GM12878 (cell line): ENCODE measurements around the gene TTF2. TPM values are rescaled to one million over a fixed set of nuclear protein-coding genes. Genes with fewer than 3 reads are reported as not detected.

Experiments
- ATAC-seq: fragments of 200-7000 bp; cut with Tn5 transposase; 3 replicates; pipeline ENCODE4 v1.9.1; 2020; ENCODE audit warnings: mild to moderate bottlenecking, moderate library complexity
- BruUV-seq: library from RNA; stranded (reverse); fragments of 400-500 nt; replicated peaks from 2 replicates; lab custom pipeline; 2021; lab: Mats Ljungman, UMichigan
- CTCF ChIA-PET: fragments of 300-600 bp; sonication (Branson Sonifier 250); formaldehyde crosslinking; extraction: SDS; loops from one replicate; lab custom pipeline; 2021; ENCODE audit warnings: inconsistent platforms; lab: Yijun Ruan, JAX
- POLR2A ChIA-PET: fragments of 350-600 bp; formaldehyde crosslinking; extraction: SDS; loops from one replicate; lab custom pipeline; 2021; ENCODE audit warnings: inconsistent platforms; lab: Charles Lee
- RAD21 ChIA-PET: fragments of 300-600 bp; sonication (Branson Sonifier 250); formaldehyde crosslinking; loops from one replicate; lab custom pipeline; 2023; ENCODE audit warnings: antibody characterized with exemption; ENCODE audit not compliant: unreplicated experiment; lab: Charles Lee
- SMC1A ChIA-PET: fragments of 300-600 bp; sonication (Branson Sonifier 250); formaldehyde crosslinking; loops from one replicate; lab custom pipeline; 2023; ENCODE audit not compliant: unreplicated experiment, uncharacterized antibody; lab: Charles Lee
- DNase-seq: peaks from one replicate; pipeline ENCODE4 v3.0.0-alpha.2; 2011; ENCODE audit warnings: low read depth, low spot score
- FAIRE-seq: peaks from 3 replicates; lab custom pipeline; 2011; peaks lifted over from hg19 to GRCh38; lab: Jason Lieb, UNC
- H2AFZ ChIP-seq: 2 replicates; pipeline ENCODE4 v1.6.0; 2011; ENCODE audit warnings: low read depth, low read length, control low read depth; ENCODE audit not compliant: control insufficient read depth
- H3K27ac ChIP-seq: 2 replicates; pipeline ENCODE4 v1.5.1; 2011; ENCODE audit warnings: control low read depth; ENCODE audit not compliant: control insufficient read depth, insufficient read depth
- H3K27me3 ChIP-seq, 2 experiments: replicated peaks in 1 of 2; 2 replicates each; pipeline versions ENCODE4 v1.6.0 to v1.6.1; 2011; ENCODE audit warnings: low read length in 1 of 2; ENCODE audit not compliant: control insufficient read depth in 2 of 2, insufficient read depth in 2 of 2
- H3K36me3 ChIP-seq, 2 experiments: 2 replicates each; pipeline ENCODE4 v1.5.1; 2011; ENCODE audit warnings: low read length in 1 of 2; ENCODE audit not compliant: control insufficient read depth in 2 of 2, insufficient read depth in 2 of 2
- H3K4me1 ChIP-seq: 2 replicates; pipeline ENCODE4 v1.6.1; 2011; ENCODE audit warnings: mild to moderate bottlenecking, low read length, moderate library complexity, mixed read lengths; ENCODE audit not compliant: control insufficient read depth, insufficient read depth
- H3K4me2 ChIP-seq: 2 replicates; pipeline ENCODE4 v1.6.0; 2011; ENCODE audit warnings: control low read depth; ENCODE audit not compliant: control insufficient read depth, insufficient read depth
- H3K4me3 ChIP-seq: fragments of 200-600 bp; sonication (generic); 2 replicates; pipeline ENCODE4 v1.5.1; 2016
- H3K79me2 ChIP-seq: 2 replicates; pipeline ENCODE4 v1.6.0; 2011; ENCODE audit warnings: low read length; ENCODE audit not compliant: control insufficient read depth, insufficient read depth
- H3K9ac ChIP-seq: 2 replicates; pipeline ENCODE4 v1.8.0; 2011; ENCODE audit warnings: low read length, control low read depth, mixed read lengths; ENCODE audit not compliant: control insufficient read depth, insufficient read depth
- H3K9me3 ChIP-seq: replicated peaks from 3 replicates; pipeline ENCODE4 v1.5.1; 2011; ENCODE audit warnings: mild to moderate bottlenecking, low read length; ENCODE audit not compliant: control insufficient read depth, insufficient read depth
- H4K20me1 ChIP-seq: 2 replicates; pipeline ENCODE4 v1.6.0; 2011; ENCODE audit not compliant: control insufficient read depth, insufficient read depth
- ATF7 ChIP-seq: fragments of 450-650 bp; IDR thresholded peaks from 2 replicates; pipeline ENCODE4 v1.6.1; 2016; ENCODE audit warnings: low read depth, mild to moderate bottlenecking
- BHLHE40 ChIP-seq, 2 experiments: fragments of 450-650 bp in 1 of 2; IDR thresholded peaks; 2 replicates each; pipeline ENCODE4 v1.6.1; 2011 to 2017; ENCODE audit warnings: low read depth in 2 of 2, borderline replicate concordance in 1 of 2, improper control_type of control experiment in 1 of 2, low read length in 1 of 2, mild to moderate bottlenecking in 1 of 2
- BMI1 ChIP-seq: fragments of 450-650 bp; IDR thresholded peaks from 2 replicates; pipeline ENCODE4 v1.6.1; 2016; ENCODE audit warnings: mild to moderate bottlenecking, moderate library complexity, borderline replicate concordance
- CHD4 ChIP-seq: fragments of 200-600 bp; sonication (generic); IDR thresholded peaks from 2 replicates; pipeline ENCODE4 v1.6.1; 2016; ENCODE audit warnings: mild to moderate bottlenecking
- CREM ChIP-seq: IDR thresholded peaks from 2 replicates; pipeline ENCODE4 v1.6.1; 2014; ENCODE audit warnings: antibody characterized with exemption, low read depth
- FOXM1 ChIP-seq: IDR thresholded peaks from 2 replicates; pipeline ENCODE4 v1.6.1; 2012; ENCODE audit warnings: low read depth, mild to moderate bottlenecking, inconsistent platforms, low read length, moderate library complexity
- IKZF1 ChIP-seq: fragments of 450-650 bp; conservative IDR thresholded peaks from 2 replicates; pipeline ENCODE4 v1.6.1; 2017; ENCODE audit warnings: antibody characterized with exemption, mild to moderate bottlenecking
- IRF4 ChIP-seq: IDR thresholded peaks from 2 replicates; pipeline ENCODE4 v1.6.1; 2011; ENCODE audit warnings: low read depth, low read length
- MTA2 ChIP-seq: fragments of 450-650 bp; IDR thresholded peaks from 2 replicates; pipeline ENCODE4 v1.6.1; 2016; ENCODE audit warnings: low read depth, mild to moderate bottlenecking, moderate library complexity
- POLR2AphosphoS2 ChIP-seq: IDR thresholded peaks from 2 replicates; pipeline ENCODE4 v1.6.1; 2011; ENCODE audit warnings: low read depth, mild to moderate bottlenecking, low read length, improper control_type of control experiment, moderate library complexity
- POLR2AphosphoS5 ChIP-seq: IDR thresholded peaks from 2 replicates; pipeline ENCODE4 v1.6.1; 2011; ENCODE audit warnings: mild to moderate bottlenecking, low read length, inconsistent platforms
- SP1 ChIP-seq: IDR thresholded peaks from one replicate; pipeline ENCODE4 v1.6.1; 2011; ENCODE audit warnings: low read depth, low read length
- ZBED1 ChIP-seq: IDR thresholded peaks from 2 replicates; pipeline ENCODE4 v1.6.1; 2016; ENCODE audit warnings: borderline replicate concordance
- ZNF217 ChIP-seq: fragments of 450-650 bp; IDR thresholded peaks from 2 replicates; pipeline ENCODE4 v1.6.1; 2017; ENCODE audit warnings: antibody characterized with exemption, mild to moderate bottlenecking
- WGBS: methylation state at CpG from one replicate; pipeline ENCODE4 v1.1.6; 2016; ENCODE audit warnings: low lambda C conversion rate; ENCODE audit not compliant: insufficient replicate concordance, insufficient coverage; ENCODE audit errors: missing lambda C conversion rate; 5-methylcytosine and 5-hydroxymethylcytosine counted together
- in situ Hi-C: fragments of 300-500 bp; cut with MboI; formaldehyde crosslinking; loops from 9 replicates; pipeline ENCODE4 v1.14.3; 2018; ENCODE audit warnings: mixed read lengths
- intact Hi-C: fragments of 100-400 bp; cut with micrococcal nuclease; formaldehyde crosslinking; loops from one replicate; pipeline ENCODE4 v1.14.2; 2022; ENCODE audit not compliant: unreplicated experiment
- polyA plus RNA-seq, 11 experiments: library from polyadenylated mRNA; depleted of rRNA in 4 of 11; unstranded in 6 of 11; stranded (reverse) in 5 of 11; fragments of >200 nt; fragmentation: Nextera tagmentation in 4 of 11; fragmentation: Illumina TruSeq in 1 of 11; extraction: Ambion mirVana in 4 of 11; extraction: Trizol in 1 of 11; gene quantifications; 1 replicate in 1 of 11; 2 replicates in 10 of 11; pipeline versions ENCODE4 v1.2.1 to v1.2.3, GENCODE V29; 2011 to 2016; ENCODE audit warnings: inconsistent platforms in 2 of 11, missing spikeins in 2 of 11, low read depth in 1 of 11
- total RNA-seq, 4 experiments: library from RNA; depleted of rRNA in 3 of 4; stranded (reverse); fragments of >200 nt in 3 of 4; fragmentation: Illumina TruSeq in 1 of 4; extraction: Trizol in 1 of 4; gene quantifications; 2 replicates each; pipeline versions ENCODE4 v1.2.1 to v1.2.3, GENCODE V29; 2013 to 2021
- TF ChIP-seq, protein P1 (sequence below): IDR thresholded peaks from 2 replicates; pipeline ENCODE4 v1.6.1; 2012; ENCODE audit warnings: improper control_type of control experiment, low read depth, low read length; ENCODE audit not compliant: insufficient replicate concordance
- TF ChIP-seq, protein P2 (sequence below): fragments of 450-650 bp; IDR thresholded peaks from 2 replicates; pipeline ENCODE4 v1.6.1; 2016; ENCODE audit warnings: mild to moderate bottlenecking

TTF2 gene
- total and polyA plus RNA-seq, 10 of the 15 experiments (the other 5 are each of a cell fraction or from before 2014, with no cell fraction given) = 17.7 to 134 (median 78.2) TPM

DNA sequence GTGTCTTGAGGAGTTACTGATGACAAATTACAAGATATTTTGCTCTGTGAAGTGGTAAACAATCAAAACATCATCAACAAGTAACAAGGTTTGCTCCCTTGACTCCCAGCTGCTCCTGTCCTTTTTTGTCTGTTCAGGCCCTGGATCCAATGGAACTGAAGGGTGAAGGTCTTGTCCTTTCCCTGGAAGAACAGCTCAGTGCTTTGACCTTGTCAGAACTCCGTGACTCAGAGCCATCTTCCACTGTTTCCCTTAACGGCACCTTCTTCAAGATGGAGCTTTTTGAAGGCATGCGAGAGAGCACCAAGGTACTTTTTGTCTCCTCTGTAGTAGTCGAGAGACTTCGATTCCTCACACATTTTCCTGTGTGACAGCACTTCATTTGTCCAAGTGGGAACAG lies 32.5 kb downstream of the TTF2 start:
- intact Hi-C loops (no loop called here), in situ Hi-C loops (no loop called here)
- ATAC-seq (no peak), DNase-seq (no peak), FAIRE-seq (no peak)
- Histone ChIP-seq H3K27me3 (no peaks in the 10 kb centered on the region), H3K9ac (no peak overlapping the region), H3K79me2 (no peaks in the 10 kb centered on the region), H3K4me1 (no peaks in the 10 kb centered on the region), H3K4me2 (no peak overlapping the region), H3K9me3 (no peaks in the 10 kb centered on the region), H2AFZ (no peak overlapping the region), H3K27ac (no peak overlapping the region), H3K4me3 (no peak overlapping the region), H4K20me1 (no peaks in the 10 kb centered on the region), H3K36me3 (peaks cover 17 to 55% of the 10 kb centered on the region in 2 experiments)
- BruUV-seq = no TSS peak
- ChIA-PET POLR2A (interaction anchor here (1.6 kb wide), 1 partner anchor 14 kb away, joined by 4 read pairs; no protein-coding TSS in a partner anchor), SMC1A (interaction anchor here (1.1 to 2.2 kb wide), 2 partner anchors 11 to 18 kb away, joined by 3 to 9 read pairs; no protein-coding TSS in a partner anchor), CTCF (interaction anchor here (1.0 to 5.1 kb wide), 6 partner anchors 21 to 192 kb away, joined by 3 to 44 read pairs (median 6); no protein-coding TSS in a partner anchor), RAD21 (interaction anchor here (1.1 to 2.9 kb wide), 2 partner anchors 23 to 36 kb away, joined by 3 to 6 read pairs; no protein-coding TSS in a partner anchor)
- WGBS = 99% methylated on average over 5 of the region's 5 CpGs
- TF ChIP-seq IRF4 = no peak
- TF ChIP-seq, protein P1, sequence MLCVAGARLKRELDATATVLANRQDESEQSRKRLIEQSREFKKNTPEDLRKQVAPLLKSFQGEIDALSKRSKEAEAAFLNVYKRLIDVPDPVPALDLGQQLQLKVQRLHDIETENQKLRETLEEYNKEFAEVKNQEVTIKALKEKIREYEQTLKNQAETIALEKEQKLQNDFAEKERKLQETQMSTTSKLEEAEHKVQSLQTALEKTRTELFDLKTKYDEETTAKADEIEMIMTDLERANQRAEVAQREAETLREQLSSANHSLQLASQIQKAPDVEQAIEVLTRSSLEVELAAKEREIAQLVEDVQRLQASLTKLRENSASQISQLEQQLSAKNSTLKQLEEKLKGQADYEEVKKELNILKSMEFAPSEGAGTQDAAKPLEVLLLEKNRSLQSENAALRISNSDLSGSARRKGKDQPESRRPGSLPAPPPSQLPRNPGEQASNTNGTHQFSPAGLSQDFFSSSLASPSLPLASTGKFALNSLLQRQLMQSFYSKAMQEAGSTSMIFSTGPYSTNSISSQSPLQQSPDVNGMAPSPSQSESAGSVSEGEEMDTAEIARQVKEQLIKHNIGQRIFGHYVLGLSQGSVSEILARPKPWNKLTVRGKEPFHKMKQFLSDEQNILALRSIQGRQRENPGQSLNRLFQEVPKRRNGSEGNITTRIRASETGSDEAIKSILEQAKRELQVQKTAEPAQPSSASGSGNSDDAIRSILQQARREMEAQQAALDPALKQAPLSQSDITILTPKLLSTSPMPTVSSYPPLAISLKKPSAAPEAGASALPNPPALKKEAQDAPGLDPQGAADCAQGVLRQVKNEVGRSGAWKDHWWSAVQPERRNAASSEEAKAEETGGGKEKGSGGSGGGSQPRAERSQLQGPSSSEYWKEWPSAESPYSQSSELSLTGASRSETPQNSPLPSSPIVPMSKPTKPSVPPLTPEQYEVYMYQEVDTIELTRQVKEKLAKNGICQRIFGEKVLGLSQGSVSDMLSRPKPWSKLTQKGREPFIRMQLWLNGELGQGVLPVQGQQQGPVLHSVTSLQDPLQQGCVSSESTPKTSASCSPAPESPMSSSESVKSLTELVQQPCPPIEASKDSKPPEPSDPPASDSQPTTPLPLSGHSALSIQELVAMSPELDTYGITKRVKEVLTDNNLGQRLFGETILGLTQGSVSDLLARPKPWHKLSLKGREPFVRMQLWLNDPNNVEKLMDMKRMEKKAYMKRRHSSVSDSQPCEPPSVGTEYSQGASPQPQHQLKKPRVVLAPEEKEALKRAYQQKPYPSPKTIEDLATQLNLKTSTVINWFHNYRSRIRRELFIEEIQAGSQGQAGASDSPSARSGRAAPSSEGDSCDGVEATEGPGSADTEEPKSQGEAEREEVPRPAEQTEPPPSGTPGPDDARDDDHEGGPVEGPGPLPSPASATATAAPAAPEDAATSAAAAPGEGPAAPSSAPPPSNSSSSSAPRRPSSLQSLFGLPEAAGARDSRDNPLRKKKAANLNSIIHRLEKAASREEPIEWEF = no peak
- TF ChIP-seq ATF7 = no peak
- no peak for TF ChIP-seq SP1
- no peak for TF ChIP-seq CREM
- no peak for TF ChIP-seq BHLHE40 (IDR thresholded peaks at IDR 0.05; ENCODE audit: borderline replicate concordance in 1 of 2, low read depth in 2 of 2, low read length in 1 of 2)
- TF ChIP-seq POLR2AphosphoS5 = no peak
- TF ChIP-seq MTA2 = no peak
- no peak for TF ChIP-seq CHD4
- no peak for TF ChIP-seq FOXM1
- no peak for TF ChIP-seq POLR2AphosphoS2
- no peak for TF ChIP-seq IKZF1
- no peak for TF ChIP-seq ZBED1
- no peak for TF ChIP-seq ZNF217
- TF ChIP-seq BMI1 = no peak
- TF ChIP-seq, protein P2, sequence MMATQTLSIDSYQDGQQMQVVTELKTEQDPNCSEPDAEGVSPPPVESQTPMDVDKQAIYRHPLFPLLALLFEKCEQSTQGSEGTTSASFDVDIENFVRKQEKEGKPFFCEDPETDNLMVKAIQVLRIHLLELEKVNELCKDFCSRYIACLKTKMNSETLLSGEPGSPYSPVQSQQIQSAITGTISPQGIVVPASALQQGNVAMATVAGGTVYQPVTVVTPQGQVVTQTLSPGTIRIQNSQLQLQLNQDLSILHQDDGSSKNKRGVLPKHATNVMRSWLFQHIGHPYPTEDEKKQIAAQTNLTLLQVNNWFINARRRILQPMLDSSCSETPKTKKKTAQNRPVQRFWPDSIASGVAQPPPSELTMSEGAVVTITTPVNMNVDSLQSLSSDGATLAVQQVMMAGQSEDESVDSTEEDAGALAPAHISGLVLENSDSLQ = no peak
